DND-41 (cell line): ENCODE results near the gene NUP88.
"Not testable (repeated sequence)": the region's sequence is repeated elsewhere in the genome, so short reads cannot be mapped to it uniquely, and the experiment has no call there.

Experiments
- ATAC-seq: fragments of 200-7000 bp; cut with Tn5 transposase; 3 replicates; pipeline ENCODE4 v1.9.1; 2021; ENCODE audit warnings: low read depth; ENCODE audit not compliant: insufficient read depth
- DNase-seq: peaks from one replicate; pipeline ENCODE4 v3.0.0-alpha.2; 2020
- H2AFZ ChIP-seq: 2 replicates; pipeline ENCODE4 v1.6.0; 2012; ENCODE audit warnings: low read depth, low read length
- H3K27ac ChIP-seq: 2 replicates; pipeline ENCODE4 v1.5.1; 2012; ENCODE audit warnings: low read length, inconsistent platforms
- H3K27me3 ChIP-seq: fragments of 200-600 bp; sonication (generic); 2 replicates; pipeline ENCODE4 v1.6.0; 2012; ENCODE audit warnings: low read length, mild to moderate bottlenecking, inconsistent platforms; ENCODE audit not compliant: insufficient read depth, poor library complexity
- H3K36me3 ChIP-seq: 2 replicates; pipeline ENCODE4 v1.5.1; 2012; ENCODE audit warnings: low read length, inconsistent platforms; ENCODE audit not compliant: insufficient read depth
- H3K4me1 ChIP-seq: 2 replicates; pipeline ENCODE4 v1.5.1; 2012; ENCODE audit warnings: mild to moderate bottlenecking, low read length; ENCODE audit not compliant: insufficient read depth
- H3K4me2 ChIP-seq: 2 replicates; pipeline ENCODE4 v1.6.0; 2012; ENCODE audit warnings: mild to moderate bottlenecking, moderate library complexity, low read length, inconsistent platforms; ENCODE audit not compliant: insufficient read depth
- H3K4me3 ChIP-seq, 2 experiments: fragments of 200-600 bp in 1 of 2; shearing (Covaris generic) in 1 of 2; 2 replicates each; pipeline ENCODE4 v1.5.1; 2012 to 2016; ENCODE audit warnings: inconsistent platforms in 2 of 2, low read length in 2 of 2, mild to moderate bottlenecking in 2 of 2, low read depth in 1 of 2, moderate library complexity in 1 of 2
- H3K79me2 ChIP-seq: 2 replicates; pipeline ENCODE4 v1.6.0; 2012; ENCODE audit warnings: low read length, inconsistent platforms; ENCODE audit not compliant: insufficient read depth
- H3K9ac ChIP-seq: 2 replicates; pipeline ENCODE4 v1.6.0; 2012; ENCODE audit warnings: low read depth, mild to moderate bottlenecking, inconsistent platforms, low read length, moderate library complexity
- H3K9me3 ChIP-seq: 2 replicates; pipeline ENCODE4 v1.5.1; 2012; ENCODE audit warnings: low read length, moderate library complexity, mild to moderate bottlenecking, inconsistent platforms; ENCODE audit not compliant: insufficient read depth, severe bottlenecking
- H4K20me1 ChIP-seq: 2 replicates; pipeline ENCODE4 v1.6.0; 2012; ENCODE audit warnings: low read length; ENCODE audit not compliant: insufficient read depth
- EZH2 ChIP-seq: IDR thresholded peaks from 3 replicates; pipeline ENCODE4 v1.6.1; 2012; ENCODE audit warnings: borderline replicate concordance, low read depth, mild to moderate bottlenecking, moderate library complexity, low read length, inconsistent platforms; ENCODE audit not compliant: severe bottlenecking
- TF ChIP-seq, protein P1 (sequence below): IDR thresholded peaks from 2 replicates; pipeline ENCODE4 v1.5.1; 2012; ENCODE audit warnings: borderline replicate concordance, low read length, moderate library complexity, mild to moderate bottlenecking; ENCODE audit not compliant: poor library complexity, severe bottlenecking; ENCODE audit errors: extremely low read depth

Gene NUP88

DNA sequence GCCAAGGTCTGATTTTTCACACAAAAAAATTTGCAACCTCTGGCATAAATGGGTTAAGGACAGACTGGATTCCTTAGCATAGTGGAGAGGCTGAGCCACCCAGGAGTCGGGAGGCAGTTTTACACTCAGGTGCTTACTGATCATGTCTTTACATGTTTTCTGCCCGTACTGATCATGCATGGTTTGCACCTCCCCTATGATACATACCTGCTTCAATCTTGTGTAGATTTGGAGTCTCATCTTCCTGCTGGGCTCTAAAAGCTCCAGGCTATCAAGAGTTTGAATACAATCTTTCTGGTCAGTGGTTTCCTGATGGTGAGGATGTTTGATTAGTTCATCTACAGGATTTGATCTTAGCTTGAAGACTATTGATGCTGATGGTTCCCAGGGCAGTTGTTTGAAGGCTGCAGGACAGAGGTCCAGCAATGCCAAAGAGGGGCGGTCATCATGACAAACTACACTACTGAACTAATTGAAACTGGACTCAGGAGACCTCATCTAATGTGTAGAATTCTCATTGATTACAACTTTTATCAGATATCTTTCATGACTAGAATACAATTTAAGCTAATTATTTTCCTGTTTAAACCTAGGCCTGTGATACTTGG lies 12.6 kb upstream of the NUP88 start:
- Histone ChIP-seq H3K27me3 (no peaks in the 10 kb centered on the region), H4K20me1 (peaks cover 29% of the 10 kb centered on the region), H3K27ac (no peak overlapping the region), H3K4me2 (no peak overlapping the region), H3K9me3 (no peaks in the 10 kb centered on the region), H2AFZ (no peak overlapping the region), H3K4me1 (peaks cover 19% of the 10 kb centered on the region), H3K9ac (no peak overlapping the region), H3K4me3 (no peak overlapping the region), H3K79me2 (peaks cover 34% of the 10 kb centered on the region), H3K36me3 (peaks cover 88% of the 10 kb centered on the region)
- DNase-seq, result no peak
- peak; percentile 38; the same call in 1 of the 3 replicates for ATAC-seq
- TF ChIP-seq, protein P1, sequence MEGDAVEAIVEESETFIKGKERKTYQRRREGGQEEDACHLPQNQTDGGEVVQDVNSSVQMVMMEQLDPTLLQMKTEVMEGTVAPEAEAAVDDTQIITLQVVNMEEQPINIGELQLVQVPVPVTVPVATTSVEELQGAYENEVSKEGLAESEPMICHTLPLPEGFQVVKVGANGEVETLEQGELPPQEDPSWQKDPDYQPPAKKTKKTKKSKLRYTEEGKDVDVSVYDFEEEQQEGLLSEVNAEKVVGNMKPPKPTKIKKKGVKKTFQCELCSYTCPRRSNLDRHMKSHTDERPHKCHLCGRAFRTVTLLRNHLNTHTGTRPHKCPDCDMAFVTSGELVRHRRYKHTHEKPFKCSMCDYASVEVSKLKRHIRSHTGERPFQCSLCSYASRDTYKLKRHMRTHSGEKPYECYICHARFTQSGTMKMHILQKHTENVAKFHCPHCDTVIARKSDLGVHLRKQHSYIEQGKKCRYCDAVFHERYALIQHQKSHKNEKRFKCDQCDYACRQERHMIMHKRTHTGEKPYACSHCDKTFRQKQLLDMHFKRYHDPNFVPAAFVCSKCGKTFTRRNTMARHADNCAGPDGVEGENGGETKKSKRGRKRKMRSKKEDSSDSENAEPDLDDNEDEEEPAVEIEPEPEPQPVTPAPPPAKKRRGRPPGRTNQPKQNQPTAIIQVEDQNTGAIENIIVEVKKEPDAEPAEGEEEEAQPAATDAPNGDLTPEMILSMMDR, result no peak
- no peak for TF ChIP-seq EZH2

DNA sequence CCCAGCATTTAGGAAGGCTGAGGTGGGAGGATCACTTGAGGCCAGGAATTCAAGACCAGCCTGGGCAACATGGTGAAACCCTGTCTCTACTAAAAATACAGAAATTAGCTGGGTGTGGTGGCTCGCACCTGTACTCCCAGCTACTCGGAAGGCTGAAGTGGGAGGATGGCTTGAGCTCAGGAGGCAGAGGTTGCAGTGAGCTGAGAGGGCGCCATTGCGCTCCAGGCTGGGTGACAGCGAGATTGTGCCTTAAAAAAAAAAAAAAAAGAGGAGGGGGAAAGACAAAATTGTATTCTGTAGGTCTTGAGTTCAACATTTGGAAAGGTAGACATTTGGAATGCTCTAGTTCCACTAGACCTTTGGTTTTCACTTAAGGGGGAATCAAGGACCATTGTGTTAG lies 11.8 kb upstream of the NUP88 start:
- H3K9me3 ChIP-seq, H3K4me2 ChIP-seq, H3K27me3 ChIP-seq, ATAC-seq, H3K27ac ChIP-seq, H3K9ac ChIP-seq, H2AFZ ChIP-seq, H3K4me3 ChIP-seq: not testable (repeated sequence)
- Histone ChIP-seq H3K36me3 (peaks cover 82% of the 10 kb centered on the region), H4K20me1 (peaks cover 29% of the 10 kb centered on the region), H3K4me1 (peaks cover 10% of the 10 kb centered on the region), H3K79me2 (peaks cover 26% of the 10 kb centered on the region)
- peak; percentile 45 for DNase-seq

DNA sequence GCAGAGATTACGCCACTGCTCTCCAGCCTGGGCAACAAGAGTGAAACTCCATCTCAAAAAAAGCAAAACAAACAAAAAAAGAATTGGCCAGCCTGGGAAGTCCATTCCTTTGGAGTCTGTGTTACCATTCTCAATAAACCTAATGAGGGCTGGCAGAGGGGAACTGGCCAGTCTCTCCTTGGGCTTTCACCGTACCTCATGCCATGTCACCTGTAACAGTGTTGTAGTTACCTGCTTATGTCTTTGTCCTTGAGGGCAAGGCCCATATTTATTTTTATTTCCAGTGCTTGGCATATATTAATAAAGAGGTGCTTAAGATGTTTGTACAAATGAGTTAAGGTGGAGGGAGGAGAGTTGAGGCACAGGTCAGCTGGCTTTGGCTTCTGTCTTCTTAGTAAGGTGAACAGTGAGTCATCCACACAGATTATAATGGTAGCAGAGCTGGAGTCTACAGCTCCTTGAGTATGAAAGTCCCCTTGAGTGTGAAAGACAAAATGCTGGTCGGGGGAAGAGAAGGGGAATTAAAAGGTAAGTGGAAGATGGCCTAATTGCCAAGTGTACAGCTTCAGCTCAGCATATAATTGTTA lies 11.0 kb upstream of the NUP88 start:
- Histone ChIP-seq H3K4me2 (no peak overlapping the region), H3K9ac (no peak overlapping the region), H3K27ac (no peak overlapping the region), H3K79me2 (peaks cover 28% of the 10 kb centered on the region), H3K9me3 (no peaks in the 10 kb centered on the region), H3K36me3 (peaks cover 83% of the 10 kb centered on the region), H3K4me3 (no peak overlapping the region), H2AFZ (no peak overlapping the region), H3K4me1 (peaks cover 6% of the 10 kb centered on the region; the same call in 1 of the 2 replicates), H3K27me3 (no peaks in the 10 kb centered on the region), H4K20me1 (peaks cover 35% of the 10 kb centered on the region)
- ATAC-seq (no peak), DNase-seq (no peak)
- TF ChIP-seq EZH2, result no peak

DNA sequence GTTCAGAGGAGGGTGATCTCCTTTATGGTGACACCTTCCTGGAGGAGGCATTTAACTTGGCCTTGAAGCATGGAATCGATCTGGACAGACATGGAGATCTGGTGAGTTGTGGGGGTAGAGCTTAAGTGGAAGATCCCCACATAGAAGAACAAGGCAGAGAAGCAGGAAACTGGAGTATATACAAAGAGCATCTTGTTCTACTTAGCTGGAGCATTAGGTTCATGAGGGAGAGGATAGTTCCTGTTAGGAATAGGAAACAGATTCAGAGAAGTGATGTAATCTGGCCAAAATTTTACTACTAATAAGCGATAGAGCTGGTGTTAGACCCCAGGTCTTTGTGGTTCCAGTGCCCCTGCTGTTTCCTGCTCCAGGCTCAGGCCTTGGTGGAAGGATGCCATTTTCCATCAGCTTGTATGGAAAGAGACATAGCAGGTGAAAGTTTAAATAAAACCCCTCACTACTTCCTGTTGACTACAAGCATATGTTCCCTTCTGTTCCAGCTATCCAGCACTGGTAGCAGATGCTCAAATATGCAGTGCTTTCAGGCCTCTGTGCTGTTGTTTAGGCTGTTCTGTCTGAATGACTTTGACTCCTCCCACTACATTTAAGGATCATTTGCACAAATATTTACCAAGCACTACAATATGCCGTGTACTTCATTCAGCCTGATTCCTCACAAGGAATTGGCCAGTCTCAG lies 9.9 kb upstream of the NUP88 start:
- no peak overlapping the region for H3K27ac ChIP-seq
- DNase-seq, result no peak
- no peak overlapping the region for H3K4me2 ChIP-seq
- no peaks in the 10 kb centered on the region for H3K4me1 ChIP-seq
- no peaks in the 10 kb centered on the region for H3K27me3 ChIP-seq
- TF ChIP-seq, protein P1, result no peak
- TF ChIP-seq EZH2, result no peak
- H4K20me1 ChIP-seq, result peaks cover 26% of the 10 kb centered on the region
- no peak overlapping the region for H2AFZ ChIP-seq
- H3K9me3 ChIP-seq, result no peaks in the 10 kb centered on the region
- H3K36me3 ChIP-seq, result peaks cover 84% of the 10 kb centered on the region
- H3K4me3 ChIP-seq, result no peak overlapping the region
- ATAC-seq, result no peak
- H3K79me2 ChIP-seq, result peaks cover 26% of the 10 kb centered on the region
- no peak overlapping the region for H3K9ac ChIP-seq
